ENCODE measurements around the gene PTPRG.
A peak's percentile ranks its signal among the peaks of the same experiment; 100 is the strongest.

The PTPRG gene

DNA sequence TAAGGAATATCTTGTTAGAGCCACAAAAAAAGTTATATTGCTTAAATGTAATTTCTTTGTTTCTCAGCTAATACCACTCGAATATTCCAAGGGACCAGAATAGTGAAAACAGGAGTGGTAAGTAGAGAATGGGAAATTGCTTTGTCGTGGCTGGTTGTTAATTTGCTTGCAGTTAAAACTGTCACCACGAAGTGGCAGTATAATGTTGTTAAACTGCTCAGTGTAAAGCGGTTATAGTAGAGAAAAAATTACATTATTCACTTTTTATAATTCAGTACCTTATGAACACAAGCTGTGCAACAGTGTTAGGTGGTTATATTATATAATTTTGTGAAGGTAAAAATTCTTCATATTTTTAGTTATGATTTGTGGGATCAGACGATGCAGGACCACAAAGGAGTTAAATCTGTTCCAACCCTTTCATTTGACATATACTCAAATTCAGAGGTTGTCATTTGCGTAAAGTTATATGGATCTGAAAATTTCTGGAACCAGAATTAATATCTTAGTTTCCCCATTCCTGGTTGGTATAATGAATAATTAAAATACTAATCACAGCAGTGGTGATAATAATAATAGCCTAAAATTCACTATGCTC, 640.2 kb downstream of the PTPRG start:
- TF ChIP-seq, protein P1, sequence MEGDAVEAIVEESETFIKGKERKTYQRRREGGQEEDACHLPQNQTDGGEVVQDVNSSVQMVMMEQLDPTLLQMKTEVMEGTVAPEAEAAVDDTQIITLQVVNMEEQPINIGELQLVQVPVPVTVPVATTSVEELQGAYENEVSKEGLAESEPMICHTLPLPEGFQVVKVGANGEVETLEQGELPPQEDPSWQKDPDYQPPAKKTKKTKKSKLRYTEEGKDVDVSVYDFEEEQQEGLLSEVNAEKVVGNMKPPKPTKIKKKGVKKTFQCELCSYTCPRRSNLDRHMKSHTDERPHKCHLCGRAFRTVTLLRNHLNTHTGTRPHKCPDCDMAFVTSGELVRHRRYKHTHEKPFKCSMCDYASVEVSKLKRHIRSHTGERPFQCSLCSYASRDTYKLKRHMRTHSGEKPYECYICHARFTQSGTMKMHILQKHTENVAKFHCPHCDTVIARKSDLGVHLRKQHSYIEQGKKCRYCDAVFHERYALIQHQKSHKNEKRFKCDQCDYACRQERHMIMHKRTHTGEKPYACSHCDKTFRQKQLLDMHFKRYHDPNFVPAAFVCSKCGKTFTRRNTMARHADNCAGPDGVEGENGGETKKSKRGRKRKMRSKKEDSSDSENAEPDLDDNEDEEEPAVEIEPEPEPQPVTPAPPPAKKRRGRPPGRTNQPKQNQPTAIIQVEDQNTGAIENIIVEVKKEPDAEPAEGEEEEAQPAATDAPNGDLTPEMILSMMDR (IDR thresholded peaks at IDR 0.05), result peak; percentile 33
- no peak overlapping the region for H3K4me3 ChIP-seq
- H3K27ac ChIP-seq, result no peak overlapping the region
- DNase-seq (ENCODE audit: low spot score), result no peak

DNA sequence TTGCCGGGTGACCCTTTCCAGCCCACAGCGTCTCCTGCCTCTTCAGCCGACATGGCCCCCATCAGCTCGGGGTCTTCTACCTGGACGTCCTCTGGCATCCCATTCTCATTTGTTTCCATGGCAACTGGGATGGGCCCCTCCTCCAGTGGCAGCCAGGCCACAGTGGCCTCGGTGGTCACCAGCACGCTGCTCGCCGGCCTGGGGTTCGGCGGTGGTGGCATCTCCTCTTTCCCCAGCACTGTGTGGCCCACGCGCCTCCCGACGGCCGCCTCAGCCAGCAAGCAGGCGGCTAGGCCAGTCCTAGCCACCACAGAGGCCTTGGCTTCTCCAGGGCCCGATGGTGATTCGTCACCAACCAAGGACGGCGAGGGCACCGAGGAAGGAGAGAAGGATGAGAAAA, 641.8 kb downstream of the PTPRG start:
- Histone ChIP-seq H3K27ac (no peak overlapping the region), H3K4me3 (no peak overlapping the region)
- DNase-seq (ENCODE audit: low spot score), result peak; percentile 61
- TF ChIP-seq, protein P1 (IDR thresholded peaks at IDR 0.05), result no peak

DNA sequence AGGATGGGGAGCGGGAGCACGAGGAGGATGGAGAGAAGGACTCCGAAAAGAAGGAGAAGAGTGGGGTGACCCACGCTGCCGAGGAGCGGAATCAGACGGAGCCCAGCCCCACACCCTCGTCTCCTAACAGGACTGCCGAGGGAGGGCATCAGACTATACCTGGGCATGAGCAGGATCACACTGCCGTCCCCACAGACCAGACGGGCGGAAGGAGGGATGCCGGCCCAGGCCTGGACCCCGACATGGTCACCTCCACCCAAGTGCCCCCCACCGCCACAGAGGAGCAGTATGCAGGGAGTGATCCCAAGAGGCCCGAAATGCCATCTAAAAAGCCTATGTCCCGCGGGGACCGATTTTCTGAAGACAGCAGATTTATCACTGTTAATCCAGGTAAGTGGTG, 642.2 kb downstream of the PTPRG start:
- Histone ChIP-seq H3K4me3 (no peak overlapping the region), H3K27ac (no peak overlapping the region)
- no peak for DNase-seq (ENCODE audit: low spot score)
- TF ChIP-seq, protein P1 (IDR thresholded peaks at IDR 0.05), result no peak

DNA sequence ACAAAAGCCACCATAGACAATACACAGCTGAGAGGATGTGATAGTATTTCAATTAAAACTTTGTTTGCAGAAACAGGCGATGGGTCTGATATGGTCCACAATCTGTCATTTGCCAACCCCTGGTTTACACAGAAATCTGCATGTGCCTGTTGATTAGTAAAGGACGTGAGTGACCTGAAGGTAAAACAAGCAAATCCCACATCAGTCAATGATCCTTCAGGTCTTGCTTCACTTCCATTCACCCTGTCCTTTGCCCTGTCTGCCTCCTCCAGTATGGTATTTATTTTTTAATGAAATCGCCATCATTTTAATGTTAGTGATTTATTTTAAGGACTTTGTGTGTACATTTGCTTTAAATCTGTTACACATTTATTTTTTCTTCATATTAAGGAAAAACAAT, 645.8 kb downstream of the PTPRG start:
- no peak overlapping the region for H3K4me3 ChIP-seq
- DNase-seq (ENCODE audit: low spot score), result no peak
- TF ChIP-seq, protein P1 (IDR thresholded peaks at IDR 0.05), result no peak

DNA sequence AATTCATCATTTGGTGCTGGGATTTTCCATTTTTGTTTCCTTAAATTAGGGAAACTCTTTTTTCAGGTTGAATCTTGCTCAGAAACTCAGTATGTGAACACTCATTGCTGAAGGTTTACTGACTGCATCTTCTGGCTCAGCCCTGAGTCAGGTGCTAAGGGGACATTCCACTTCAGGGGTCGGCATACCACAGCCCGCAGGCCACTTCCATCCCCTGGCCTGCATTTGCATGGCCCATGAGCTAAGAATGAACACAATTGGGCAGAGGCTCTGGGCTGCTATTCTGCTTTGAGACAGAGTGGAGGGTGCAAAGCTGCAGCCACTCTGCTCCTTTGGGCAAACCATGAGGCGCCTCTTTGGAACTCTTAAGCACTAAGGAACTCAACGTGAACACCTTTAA, 647.0 kb downstream of the PTPRG start:
- DNase-seq (ENCODE audit: low spot score), result no peak
- Histone ChIP-seq H3K27ac (no peak overlapping the region), H3K4me3 (no peak overlapping the region)
- TF ChIP-seq, protein P1 (IDR thresholded peaks at IDR 0.05), result no peak

More for the DNA sequence above, 645.8 kb downstream of the PTPRG start:
- H3K27ac ChIP-seq, result no peak overlapping the region

DNA sequence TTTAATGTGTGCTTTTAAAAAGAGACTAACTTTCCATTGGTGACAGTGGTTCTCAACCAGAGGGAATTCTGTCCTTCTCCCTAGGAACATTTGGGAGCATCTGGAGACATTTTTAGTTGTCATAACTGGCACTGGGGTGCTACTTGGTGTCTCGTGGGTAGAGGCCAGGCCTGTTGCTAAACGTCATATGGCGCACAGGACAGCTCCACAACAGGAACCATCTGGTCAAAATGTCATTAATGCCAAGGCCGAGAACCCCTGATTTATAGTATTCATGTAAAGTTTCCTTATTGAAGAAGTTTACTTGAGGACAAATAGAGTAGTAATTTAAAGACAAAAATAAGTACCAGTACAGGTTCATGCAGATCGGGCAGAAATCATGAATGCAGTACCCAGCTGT, 647.7 kb downstream of the PTPRG start:
- no peak for DNase-seq (ENCODE audit: low spot score)
- Histone ChIP-seq H3K27ac (no peak overlapping the region), H3K4me3 (no peak overlapping the region)
- TF ChIP-seq, protein P1 (IDR thresholded peaks at IDR 0.05), result no peak

DNA sequence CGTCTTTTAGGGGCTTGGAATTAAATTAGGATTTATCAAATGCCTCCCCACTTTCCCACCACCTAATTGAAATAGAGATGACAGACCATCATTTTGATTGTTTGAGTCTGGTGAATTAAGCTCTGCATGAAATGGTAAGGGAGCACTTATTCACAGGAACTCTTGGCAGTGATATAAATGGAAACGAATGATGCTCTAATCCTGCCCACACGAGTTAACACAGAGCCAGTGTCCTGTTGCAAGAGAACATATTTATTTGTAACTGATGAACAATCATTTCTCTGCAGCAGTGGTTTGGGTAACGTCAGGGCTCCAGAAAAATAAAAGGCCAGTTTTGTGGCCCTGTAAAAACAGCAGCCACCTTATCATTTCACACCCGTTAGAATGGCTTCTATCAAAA, 648.6 kb downstream of the PTPRG start:
- Histone ChIP-seq H3K27ac (no peak overlapping the region), H3K4me3 (no peak overlapping the region)
- TF ChIP-seq, protein P1 (IDR thresholded peaks at IDR 0.05), result no peak
- DNase-seq (ENCODE audit: low spot score), result no peak

All from coronary artery (tissue), 2 donors.